SU-DHL-6 (cell line): ENCODE results near the gene AGBL4.

Experiments used
- H2AFZ ChIP-seq: fragments of 200-600 bp; sonication (generic); 2 replicates; pipeline ENCODE4 v1.6.1; 2014; ENCODE audit warnings: low read depth, mild to moderate bottlenecking, moderate library complexity, mixed read lengths, antibody characterized with exemption, low read length; ENCODE audit not compliant: severe bottlenecking
- H3F3A ChIP-seq: fragments of 200-600 bp; shearing (Covaris generic); 2 replicates; pipeline ENCODE4 v1.6.0; 2016; ENCODE audit warnings: antibody characterized with exemption, mild to moderate bottlenecking; ENCODE audit not compliant: insufficient read depth
- H3K27ac ChIP-seq: fragments of 200-600 bp; sonication (generic); 2 replicates; pipeline ENCODE4 v1.5.1; 2016; ENCODE audit warnings: low read depth, mild to moderate bottlenecking, low read length, moderate library complexity, mixed read lengths
- H3K27me3 ChIP-seq: fragments of 200-600 bp; sonication (generic), shearing (Covaris generic); 2 replicates; pipeline ENCODE4 v1.6.0; 2014; ENCODE audit warnings: mild to moderate bottlenecking, low read length
- H3K36me3 ChIP-seq: fragments of 200-600 bp; sonication (generic); 2 replicates; pipeline ENCODE4 v1.6.1; 2014; ENCODE audit warnings: mild to moderate bottlenecking, low read length, mixed read lengths
- H3K4me2 ChIP-seq: fragments of 300-600, 200-600 bp; shearing (Covaris generic), sonication (generic); 2 replicates; pipeline ENCODE4 v1.6.0; 2014; ENCODE audit warnings: low read length, low read depth, mild to moderate bottlenecking; ENCODE audit not compliant: poor library complexity, severe bottlenecking
- H3K4me3 ChIP-seq: fragments of 200-600 bp; sonication (generic); 2 replicates; pipeline ENCODE4 v1.5.1; 2014; ENCODE audit warnings: antibody characterized with exemption, low read length, mild to moderate bottlenecking, mixed read lengths; ENCODE audit not compliant: insufficient read depth, poor library complexity, severe bottlenecking
- H3K79me2 ChIP-seq: fragments of 200-600 bp; sonication (generic); 2 replicates; pipeline ENCODE4 v1.6.1; 2014; ENCODE audit warnings: mild to moderate bottlenecking, low read length, moderate library complexity; ENCODE audit not compliant: insufficient read depth
- H3K9ac ChIP-seq: fragments of 200-600 bp; sonication (generic); 2 replicates; pipeline ENCODE4 v1.7.0; 2014; ENCODE audit warnings: mild to moderate bottlenecking, low read length
- H3K9me2 ChIP-seq: fragments of 200-600 bp; sonication (generic); replicated peaks from 2 replicates; pipeline ENCODE4 v1.6.1; 2014; ENCODE audit warnings: low read length; ENCODE audit not compliant: insufficient read depth
- H3K9me3 ChIP-seq: fragments of 200-600 bp; sonication (generic); 2 replicates; pipeline ENCODE4 v1.6.1; 2014; ENCODE audit warnings: low read length, mixed read lengths; ENCODE audit not compliant: insufficient read depth
- H4K20me1 ChIP-seq: fragments of 200-600 bp; sonication (generic); 2 replicates; pipeline ENCODE4 v1.6.1; 2014; ENCODE audit warnings: low read depth, mild to moderate bottlenecking, antibody characterized with exemption, low read length, moderate library complexity, mixed read lengths
- CTCF ChIP-seq: fragments of 200-600 bp; sonication (generic); IDR thresholded peaks from one replicate; pipeline ENCODE4 v1.5.1; 2017; ENCODE audit warnings: antibody characterized with exemption, mild to moderate bottlenecking, low read length, moderate library complexity; ENCODE audit not compliant: insufficient read depth, poor library complexity, severe bottlenecking
- EZH2phosphoT487 ChIP-seq: fragments of 200-600 bp; sonication (generic), shearing (Covaris generic); conservative IDR thresholded peaks from 2 replicates; pipeline ENCODE4 v1.6.1; 2018; ENCODE audit warnings: mild to moderate bottlenecking, antibody characterized with exemption, low read length, moderate library complexity, mixed read lengths

The AGBL4 gene

GRCh38 chr1:48940962-48941732 lies 1082.6 kb downstream of the AGBL4 start:
- Histone ChIP-seq H3K9me3 (no peaks in the 10 kb centered on the region), H3F3A (no peaks in the 10 kb centered on the region), H3K4me3 (no peak overlapping the region), H2AFZ (no peak overlapping the region), H3K4me2 (no peak overlapping the region), H3K9me2 (no peaks in the 10 kb centered on the region), H3K9ac (no peak overlapping the region), H4K20me1 (no peaks in the 10 kb centered on the region), H3K27ac (no peak overlapping the region), H3K36me3 (no peaks in the 10 kb centered on the region), H3K79me2 (no peaks in the 10 kb centered on the region), H3K27me3 (no peaks in the 10 kb centered on the region)
- no peak for TF ChIP-seq EZH2phosphoT487
- no peak for TF ChIP-seq CTCF

GRCh38 chr1:48940354-48940753 lies 1083.4 kb downstream of the AGBL4 start:
- H3K27ac ChIP-seq = no peak overlapping the region
- no peaks in the 10 kb centered on the region for H3K27me3 ChIP-seq
- H3K36me3 ChIP-seq = no peaks in the 10 kb centered on the region
- no peak overlapping the region for H3K9ac ChIP-seq
- H3F3A ChIP-seq = no peaks in the 10 kb centered on the region
- H3K9me2 ChIP-seq = no peaks in the 10 kb centered on the region
- H3K4me3 ChIP-seq = no peak overlapping the region
- no peak overlapping the region for H3K4me2 ChIP-seq
- TF ChIP-seq CTCF (no peak), EZH2phosphoT487 (no peak)
- no peaks in the 10 kb centered on the region for H3K79me2 ChIP-seq
- H4K20me1 ChIP-seq = no peaks in the 10 kb centered on the region
- no peak overlapping the region for H2AFZ ChIP-seq
- no peaks in the 10 kb centered on the region for H3K9me3 ChIP-seq

- H3K9ac ChIP-seq = no peak overlapping the region
- H3K36me3 ChIP-seq = no peaks in the 10 kb centered on the region
- H3F3A ChIP-seq = no peaks in the 10 kb centered on the region
- no peak overlapping the region for H3K4me2 ChIP-seq
- no peaks in the 10 kb centered on the region for H3K9me3 ChIP-seq
- H4K20me1 ChIP-seq = no peaks in the 10 kb centered on the region
- H3K27ac ChIP-seq = no peak overlapping the region
- H3K27me3 ChIP-seq = no peaks in the 10 kb centered on the region
- no peak overlapping the region for H2AFZ ChIP-seq
- no peak for TF ChIP-seq CTCF
- TF ChIP-seq EZH2phosphoT487 = no peak
- no peaks in the 10 kb centered on the region for H3K79me2 ChIP-seq
- no peaks in the 10 kb centered on the region for H3K9me2 ChIP-seq
- H3K4me3 ChIP-seq = no peak overlapping the region
These were observed 1083.9 kb downstream of the AGBL4 start for GRCh38 chr1:48939828-48940227.
